ENCODE measurements around the gene VILL. TPM values are rescaled to one million over a fixed set of nuclear protein-coding genes. Genes with fewer than 3 reads are reported as not detected.
A peak's percentile ranks its signal among the peaks of the same experiment; 100 is the strongest.

Gene VILL
- total and polyA plus RNA-seq, 4 donors = 10.2 to 32.3 (median 22.5) TPM

DNA sequence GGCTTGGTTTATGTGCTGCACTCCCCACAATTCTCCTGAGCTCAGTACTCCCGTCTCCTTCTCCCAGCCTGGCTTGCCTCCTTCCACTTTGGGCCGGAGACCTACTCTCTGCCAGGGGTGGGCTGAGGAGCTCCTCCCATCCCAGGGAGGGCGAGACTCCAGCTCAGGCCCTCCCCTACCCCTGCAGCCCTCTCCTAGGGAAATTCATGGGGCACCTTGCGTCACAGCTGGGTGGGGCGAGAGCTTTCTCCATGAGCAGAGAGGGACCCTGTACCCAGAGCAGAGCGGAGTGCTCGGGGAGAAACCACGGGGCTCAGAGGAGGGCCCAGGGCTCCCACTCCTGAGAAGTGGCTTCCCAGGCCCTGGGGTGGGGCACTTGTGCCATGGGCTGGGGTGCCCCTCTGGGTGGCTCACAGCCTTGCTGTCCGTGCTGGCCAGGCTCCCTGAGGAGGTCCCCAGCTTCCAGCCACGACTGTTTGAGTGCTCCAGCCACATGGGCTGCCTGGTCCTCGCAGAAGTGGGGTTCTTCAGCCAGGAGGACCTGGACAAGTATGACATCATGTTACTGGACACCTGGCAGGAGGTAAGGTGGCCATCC lies 13.3 kb downstream of the VILL start:
- ATAC-seq (ENCODE audit: insufficient read depth, low FRiP score) (no peak), DNase-seq (no peak)
- Histone ChIP-seq H3K4me1 (ENCODE audit: control insufficient read depth in 5 of 5, insufficient read depth in 5 of 5, low read length in 5 of 5) (peaks cover 0 to 10% (median 4%) of the 10 kb centered on the region in 5 donors), H3K27ac (ENCODE audit: low read depth in 1 of 2, low read length in 1 of 2) (peak overlapping the region in 1 of 2 donors; percentile 57), H3K4me3 (no peak overlapping the region), H3K36me3 (ENCODE audit: control insufficient read depth in 4 of 4, insufficient read depth in 4 of 4, low read length in 4 of 4) (peaks cover 0 to 57% (median 37%) of the 10 kb centered on the region in 4 donors), H3K9ac (ENCODE audit: insufficient read depth in 1 of 2, low read length in 2 of 2) (no peak overlapping the region), H3K9me3 (ENCODE audit: control insufficient read depth in 4 of 4, insufficient read depth in 3 of 4, low read length in 3 of 4) (no peaks in the 10 kb centered on the region), H3K27me3 (ENCODE audit: control insufficient read depth in 3 of 3, insufficient read depth in 3 of 3, low read length in 2 of 3) (no peaks in the 10 kb centered on the region)
- TF ChIP-seq, protein P1, sequence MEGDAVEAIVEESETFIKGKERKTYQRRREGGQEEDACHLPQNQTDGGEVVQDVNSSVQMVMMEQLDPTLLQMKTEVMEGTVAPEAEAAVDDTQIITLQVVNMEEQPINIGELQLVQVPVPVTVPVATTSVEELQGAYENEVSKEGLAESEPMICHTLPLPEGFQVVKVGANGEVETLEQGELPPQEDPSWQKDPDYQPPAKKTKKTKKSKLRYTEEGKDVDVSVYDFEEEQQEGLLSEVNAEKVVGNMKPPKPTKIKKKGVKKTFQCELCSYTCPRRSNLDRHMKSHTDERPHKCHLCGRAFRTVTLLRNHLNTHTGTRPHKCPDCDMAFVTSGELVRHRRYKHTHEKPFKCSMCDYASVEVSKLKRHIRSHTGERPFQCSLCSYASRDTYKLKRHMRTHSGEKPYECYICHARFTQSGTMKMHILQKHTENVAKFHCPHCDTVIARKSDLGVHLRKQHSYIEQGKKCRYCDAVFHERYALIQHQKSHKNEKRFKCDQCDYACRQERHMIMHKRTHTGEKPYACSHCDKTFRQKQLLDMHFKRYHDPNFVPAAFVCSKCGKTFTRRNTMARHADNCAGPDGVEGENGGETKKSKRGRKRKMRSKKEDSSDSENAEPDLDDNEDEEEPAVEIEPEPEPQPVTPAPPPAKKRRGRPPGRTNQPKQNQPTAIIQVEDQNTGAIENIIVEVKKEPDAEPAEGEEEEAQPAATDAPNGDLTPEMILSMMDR (IDR thresholded peaks at IDR 0.05; ENCODE audit: control extremely low read depth, extremely low read depth) = no peak
- 76 to 77% methylated on average over 11 of the region's 11 CpGs for WGBS, 2 donors

DNA sequence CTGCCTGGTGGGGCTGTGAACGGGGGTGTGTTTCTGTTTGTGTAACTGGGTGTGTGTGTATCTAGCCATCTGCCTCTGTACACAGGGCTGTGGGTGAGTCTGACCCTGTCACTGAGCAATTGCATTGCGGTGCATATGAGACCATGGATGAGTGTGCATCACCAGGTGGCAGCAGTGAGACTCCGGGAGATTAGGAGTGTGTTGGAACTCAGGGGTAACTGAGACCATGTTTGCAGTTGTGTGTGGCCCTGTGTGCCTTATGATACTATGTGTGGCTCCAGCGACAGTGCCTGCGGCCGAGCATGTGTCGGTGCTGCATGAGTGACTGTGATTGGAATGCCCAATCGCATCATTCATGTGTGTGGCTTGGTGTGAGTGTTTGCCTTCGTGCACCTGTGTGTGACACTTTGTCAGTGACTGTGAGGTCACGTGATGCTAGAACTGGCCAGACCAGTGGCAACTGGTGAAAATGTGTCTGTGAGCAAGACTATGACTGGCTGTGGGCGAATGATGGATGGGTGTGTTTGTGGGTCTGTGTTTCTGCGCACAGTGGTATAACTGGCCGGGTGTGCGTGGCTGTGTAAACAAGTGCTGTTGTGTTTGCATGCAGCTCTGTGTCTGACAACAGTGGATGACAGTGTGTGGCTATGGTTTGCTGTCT lies 14.0 kb downstream of the VILL start:
- Histone ChIP-seq H3K9ac (ENCODE audit: insufficient read depth in 1 of 2, low read length in 2 of 2) (no peak overlapping the region), H3K36me3 (ENCODE audit: control insufficient read depth in 4 of 4, insufficient read depth in 4 of 4, low read length in 4 of 4) (peaks cover 0 to 53% (median 37%) of the 10 kb centered on the region in 4 donors), H3K27ac (ENCODE audit: low read depth in 1 of 2, low read length in 1 of 2) (peak overlapping the region in 1 of 2 donors; percentile 57), H3K4me1 (ENCODE audit: control insufficient read depth in 5 of 5, insufficient read depth in 5 of 5, low read length in 5 of 5) (peaks cover 0 to 10% (median 3%) of the 10 kb centered on the region in 5 donors), H3K27me3 (ENCODE audit: control insufficient read depth in 3 of 3, insufficient read depth in 3 of 3, low read length in 2 of 3) (no peaks in the 10 kb centered on the region), H3K9me3 (ENCODE audit: control insufficient read depth in 4 of 4, insufficient read depth in 3 of 4, low read length in 3 of 4) (no peaks in the 10 kb centered on the region), H3K4me3 (no peak overlapping the region)
- TF ChIP-seq, protein P1 (IDR thresholded peaks at IDR 0.05; ENCODE audit: control extremely low read depth, extremely low read depth) = peak; percentile 46
- 67 to 81% methylated on average over 14 of the region's 14 CpGs for WGBS, 2 donors
- ATAC-seq (ENCODE audit: insufficient read depth, low FRiP score) (peak; percentile 68), DNase-seq (peak; percentile 71 to 79 (median 73))

DNA sequence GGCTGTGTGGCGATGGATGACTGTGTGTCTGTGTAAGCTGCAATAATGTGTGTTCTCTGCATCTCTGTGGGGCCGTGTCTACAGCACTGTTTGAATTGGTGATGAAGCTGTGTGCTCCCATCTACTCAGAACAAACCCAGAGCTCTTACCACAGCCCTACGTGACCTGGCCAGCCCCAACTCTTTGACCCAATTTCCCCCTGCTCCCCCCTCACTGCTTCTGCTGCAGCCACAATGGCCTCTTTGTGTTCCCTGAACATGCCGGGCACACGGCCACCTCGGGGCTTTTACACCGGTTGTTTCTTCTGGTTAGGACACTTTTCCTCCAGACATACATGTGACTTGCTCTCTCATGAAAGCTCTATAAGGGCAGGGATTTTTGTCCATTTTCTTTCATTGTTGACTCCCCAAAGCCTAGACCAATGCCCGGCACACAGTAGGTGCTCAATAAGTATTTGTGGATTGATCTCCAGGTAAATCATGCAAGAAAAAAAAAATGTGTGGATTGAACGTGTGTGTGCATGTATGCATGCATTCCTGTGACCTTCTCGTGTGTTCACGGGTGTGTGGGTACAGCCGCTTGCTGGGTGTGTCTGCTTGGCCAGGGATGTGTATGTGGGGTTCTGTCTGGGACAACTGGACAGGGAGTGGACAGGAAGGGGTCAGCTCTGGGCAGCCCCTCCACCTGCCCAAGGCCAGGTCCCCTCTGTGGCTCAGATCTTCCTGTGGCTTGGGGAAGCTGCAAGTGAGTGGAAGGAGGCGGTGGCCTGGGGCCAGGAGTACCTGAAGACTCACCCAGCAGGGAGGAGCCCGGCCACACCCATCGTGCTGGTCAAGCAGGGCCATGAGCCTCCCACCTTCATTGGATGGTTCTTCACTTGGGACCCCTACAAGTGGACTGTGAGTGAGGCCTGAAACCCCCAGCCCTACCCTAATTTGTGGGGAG lies 14.8 kb downstream of the VILL start:
- DNase-seq = peak; percentile 49 to 73 (median 69)
- H3K36me3 ChIP-seq (ENCODE audit: control insufficient read depth in 4 of 4, insufficient read depth in 4 of 4, low read length in 4 of 4) = peaks cover 0 to 54% (median 38%) of the 10 kb centered on the region in 4 donors
- no peak for ATAC-seq (ENCODE audit: insufficient read depth, low FRiP score)

More for the DNA sequence above, 14.8 kb downstream of the VILL start:
- no peak overlapping the region for H3K9ac ChIP-seq (ENCODE audit: insufficient read depth in 1 of 2, low read length in 2 of 2)
- peaks cover 0 to 10% (median 3%) of the 10 kb centered on the region in 5 donors for H3K4me1 ChIP-seq (ENCODE audit: control insufficient read depth in 5 of 5, insufficient read depth in 5 of 5, low read length in 5 of 5)
- TF ChIP-seq, protein P1 (IDR thresholded peaks at IDR 0.05; ENCODE audit: control extremely low read depth, extremely low read depth) = no peak
- 82 to 88% methylated on average over 15 of the region's 15 CpGs for WGBS, 2 donors
- no peak overlapping the region for H3K4me3 ChIP-seq
- H3K27ac ChIP-seq (ENCODE audit: low read depth in 1 of 2, low read length in 1 of 2) = no peak overlapping the region
- no peaks in the 10 kb centered on the region for H3K27me3 ChIP-seq (ENCODE audit: control insufficient read depth in 3 of 3, insufficient read depth in 3 of 3, low read length in 2 of 3)
- H3K9me3 ChIP-seq (ENCODE audit: control insufficient read depth in 4 of 4, insufficient read depth in 3 of 4, low read length in 3 of 4) = no peaks in the 10 kb centered on the region

All from lung (tissue), 12 donors.